22Rv1 (cell line): ENCODE data around the gene LPIN1.

ENCODE experiments used
- ZFX ChIP-seq: fragments of 450-650 bp; IDR thresholded peaks from 2 replicates; pipeline ENCODE4 v1.6.1; 2017; ENCODE audit warnings: antibody characterized with exemption, borderline replicate concordance
- TF ChIP-seq, protein P1 (sequence below): fragments of 450-650 bp; IDR thresholded peaks from 2 replicates; pipeline ENCODE4 v1.5.1; 2017; ENCODE audit warnings: mild to moderate bottlenecking

DNA sequence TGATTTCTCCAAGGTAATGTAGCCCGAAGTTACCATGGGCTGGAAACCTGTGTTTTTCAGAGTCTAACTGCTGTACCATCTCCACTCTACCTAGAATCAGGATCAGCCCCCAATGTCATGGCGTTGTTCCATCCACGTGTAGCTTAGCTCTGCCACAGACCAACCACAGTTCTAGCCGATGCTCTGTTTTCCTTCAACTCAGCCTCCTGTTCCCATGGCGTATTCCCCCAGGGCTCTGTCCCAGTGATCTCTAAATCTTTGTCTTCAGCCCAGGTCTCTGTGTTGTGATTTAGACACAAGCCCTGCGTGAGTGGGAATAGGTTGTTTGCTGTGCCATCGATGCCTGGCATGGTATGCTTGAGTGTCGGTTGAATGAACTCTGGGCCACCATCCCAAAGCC is 53.4 kb downstream of the LPIN1 start:
- TF ChIP-seq, protein P1, sequence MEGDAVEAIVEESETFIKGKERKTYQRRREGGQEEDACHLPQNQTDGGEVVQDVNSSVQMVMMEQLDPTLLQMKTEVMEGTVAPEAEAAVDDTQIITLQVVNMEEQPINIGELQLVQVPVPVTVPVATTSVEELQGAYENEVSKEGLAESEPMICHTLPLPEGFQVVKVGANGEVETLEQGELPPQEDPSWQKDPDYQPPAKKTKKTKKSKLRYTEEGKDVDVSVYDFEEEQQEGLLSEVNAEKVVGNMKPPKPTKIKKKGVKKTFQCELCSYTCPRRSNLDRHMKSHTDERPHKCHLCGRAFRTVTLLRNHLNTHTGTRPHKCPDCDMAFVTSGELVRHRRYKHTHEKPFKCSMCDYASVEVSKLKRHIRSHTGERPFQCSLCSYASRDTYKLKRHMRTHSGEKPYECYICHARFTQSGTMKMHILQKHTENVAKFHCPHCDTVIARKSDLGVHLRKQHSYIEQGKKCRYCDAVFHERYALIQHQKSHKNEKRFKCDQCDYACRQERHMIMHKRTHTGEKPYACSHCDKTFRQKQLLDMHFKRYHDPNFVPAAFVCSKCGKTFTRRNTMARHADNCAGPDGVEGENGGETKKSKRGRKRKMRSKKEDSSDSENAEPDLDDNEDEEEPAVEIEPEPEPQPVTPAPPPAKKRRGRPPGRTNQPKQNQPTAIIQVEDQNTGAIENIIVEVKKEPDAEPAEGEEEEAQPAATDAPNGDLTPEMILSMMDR, result no peak
- TF ChIP-seq ZFX, result no peak
